Activated T-cell treated with anti-CD3 and anti-CD28 coated beads, Interleukin-2, amount 50 U/mL, for 24 hours (primary cell): ENCODE results near the gene CCDC80.
A peak's percentile ranks its signal among the peaks of the same experiment; 100 is the strongest.

Experiments used
- DNase-seq: peaks from one replicate; pipeline ENCODE4 v3.0.0-alpha.2; 2020
- H3K27ac Mint-ChIP-seq: 2 replicates; pipeline ENCODE4 v1.8.0; 2020; ENCODE audit warnings: mild to moderate bottlenecking, mixed read lengths
- H3K27me3 Mint-ChIP-seq: 2 replicates; pipeline ENCODE4 v1.8.0; 2020; ENCODE audit warnings: mixed read lengths
- H3K36me3 Mint-ChIP-seq: 2 replicates; pipeline ENCODE4 v1.8.0; 2020; ENCODE audit warnings: low read depth, mixed read lengths
- H3K4me1 Mint-ChIP-seq: 2 replicates; pipeline ENCODE4 v1.8.0; 2020; ENCODE audit warnings: low read depth, mixed read lengths
- H3K4me3 Mint-ChIP-seq: 2 replicates; pipeline ENCODE4 v1.8.0; 2020; ENCODE audit warnings: mild to moderate bottlenecking, moderate library complexity, mixed read lengths
- H3K9me3 Mint-ChIP-seq: 2 replicates; pipeline ENCODE4 v1.8.0; 2020; ENCODE audit warnings: mixed read lengths

Gene CCDC80

DNA sequence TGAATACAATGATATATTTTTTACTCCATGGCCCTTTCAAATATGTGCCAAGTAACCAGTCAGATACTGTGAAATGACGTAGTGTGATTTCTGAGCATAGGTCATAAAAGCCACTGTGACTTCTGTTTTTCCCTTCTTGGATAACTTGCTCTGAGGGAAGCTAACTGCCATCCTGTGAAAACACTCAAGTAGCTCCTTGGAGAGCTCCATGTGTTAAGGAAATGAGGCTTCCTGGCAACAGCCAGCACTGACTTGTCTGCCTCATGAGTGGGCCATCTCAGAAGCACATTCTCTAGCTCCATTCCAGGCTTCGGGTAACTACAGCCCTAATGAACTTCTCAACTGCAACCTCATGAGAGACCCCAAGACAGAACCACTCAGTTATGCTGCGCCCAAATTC, 9.5 kb upstream of the CCDC80 start:
- Mint-ChIP-seq H3K27me3 (peaks cover 7% of the 10 kb centered on the region), H3K4me3 (no peak overlapping the region), H3K27ac (no peak overlapping the region), H3K9me3 (no peaks in the 10 kb centered on the region), H3K4me1 (peaks cover 13% of the 10 kb centered on the region), H3K36me3 (no peaks in the 10 kb centered on the region)
- DNase-seq = no peak

DNA sequence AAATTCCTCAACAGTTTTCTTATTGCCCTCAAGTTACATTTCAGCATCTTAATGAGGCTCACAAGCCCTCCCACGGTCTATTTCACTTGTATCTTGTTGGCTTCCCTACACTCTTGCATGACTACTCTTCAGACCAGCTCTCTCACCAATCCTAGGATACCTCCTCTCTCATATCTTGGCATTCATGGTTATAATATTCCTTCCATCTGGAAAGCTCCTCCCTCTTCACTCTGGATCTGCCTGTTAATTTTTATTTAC, 8.5 kb upstream of the CCDC80 start:
- H3K4me3 Mint-ChIP-seq = no peak overlapping the region
- no peaks in the 10 kb centered on the region for H3K36me3 Mint-ChIP-seq
- peaks cover 14% of the 10 kb centered on the region for H3K4me1 Mint-ChIP-seq
- DNase-seq = no peak
- peaks cover 7% of the 10 kb centered on the region for H3K27me3 Mint-ChIP-seq
- H3K9me3 Mint-ChIP-seq = no peaks in the 10 kb centered on the region
- no peak overlapping the region for H3K27ac Mint-ChIP-seq

DNA sequence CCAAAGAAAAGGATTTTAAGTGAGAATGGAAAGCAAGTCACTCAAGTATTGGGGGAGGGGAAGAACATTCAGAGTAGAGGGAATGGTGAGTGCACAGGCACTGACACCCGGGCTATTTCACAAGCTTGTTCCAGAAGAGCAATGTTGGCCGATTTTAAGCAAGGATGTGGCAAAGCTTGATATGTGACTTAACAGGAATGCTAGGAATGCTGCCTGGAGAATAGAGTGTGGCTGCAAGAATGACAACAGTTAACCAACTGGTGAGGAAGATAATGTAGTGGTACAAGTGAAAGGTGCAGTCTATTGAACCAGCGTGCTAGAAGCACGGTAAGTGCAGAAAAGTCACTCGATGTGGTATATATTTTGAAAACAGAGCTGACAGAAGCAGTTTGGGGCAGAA, 6.2 kb upstream of the CCDC80 start:
- no peak overlapping the region for H3K27ac Mint-ChIP-seq
- no peaks in the 10 kb centered on the region for H3K9me3 Mint-ChIP-seq
- H3K36me3 Mint-ChIP-seq = no peaks in the 10 kb centered on the region
- peaks cover 11% of the 10 kb centered on the region for H3K27me3 Mint-ChIP-seq
- H3K4me3 Mint-ChIP-seq = no peak overlapping the region
- H3K4me1 Mint-ChIP-seq = peaks cover 30% of the 10 kb centered on the region
- DNase-seq = no peak

DNA sequence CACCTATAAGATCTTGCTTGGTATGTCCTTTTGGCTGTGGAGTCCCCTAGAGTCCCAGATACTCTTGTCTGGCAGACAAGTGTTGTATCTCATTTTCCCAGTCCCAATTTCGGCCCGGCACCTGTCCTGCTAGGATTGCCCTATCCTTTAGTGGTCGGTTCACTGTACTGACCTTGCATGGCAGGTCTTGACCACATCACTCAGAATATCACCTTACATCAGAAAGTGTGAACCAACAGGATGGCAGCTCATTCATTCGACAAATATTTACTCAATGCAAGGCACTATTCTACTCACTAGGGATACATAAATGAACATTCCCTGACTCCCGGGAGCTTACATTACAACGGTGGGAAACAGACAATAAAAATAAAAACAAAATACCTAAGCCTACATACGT, 5.7 kb upstream of the CCDC80 start:
- H3K4me1 Mint-ChIP-seq = peaks cover 30% of the 10 kb centered on the region
- H3K4me3 Mint-ChIP-seq = no peak overlapping the region

DNA sequence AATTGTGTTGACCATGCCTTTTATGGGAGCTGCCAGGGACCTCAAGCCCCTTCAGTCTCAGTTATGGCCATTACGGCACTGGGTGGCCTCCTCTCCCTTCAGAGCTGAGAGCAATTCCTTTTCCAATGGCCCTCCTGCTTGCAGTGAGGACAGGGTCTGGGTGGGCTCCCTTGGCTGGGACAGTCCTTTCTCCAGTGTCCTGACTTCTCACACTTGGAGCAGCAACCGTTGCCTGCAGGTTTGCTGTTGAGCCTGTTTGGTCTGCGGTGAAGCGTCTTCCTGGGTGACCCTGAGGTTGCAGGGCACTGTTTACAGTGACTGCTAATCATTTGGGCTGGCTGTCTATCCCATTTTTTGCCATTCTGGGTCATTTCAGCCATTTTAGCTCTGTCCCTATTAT, 3.5 kb upstream of the CCDC80 start:
- DNase-seq = no peak
- H3K36me3 Mint-ChIP-seq = no peaks in the 10 kb centered on the region
- peaks cover 27% of the 10 kb centered on the region for H3K4me1 Mint-ChIP-seq
- no peak overlapping the region for H3K4me3 Mint-ChIP-seq
- H3K27ac Mint-ChIP-seq = no peak overlapping the region
- H3K9me3 Mint-ChIP-seq = no peaks in the 10 kb centered on the region
- H3K27me3 Mint-ChIP-seq = peaks cover 11% of the 10 kb centered on the region

More for the DNA sequence above, 5.7 kb upstream of the CCDC80 start:
- no peak for DNase-seq
- Mint-ChIP-seq H3K27ac (no peak overlapping the region), H3K36me3 (no peaks in the 10 kb centered on the region), H3K27me3 (peaks cover 11% of the 10 kb centered on the region), H3K9me3 (no peaks in the 10 kb centered on the region)

DNA sequence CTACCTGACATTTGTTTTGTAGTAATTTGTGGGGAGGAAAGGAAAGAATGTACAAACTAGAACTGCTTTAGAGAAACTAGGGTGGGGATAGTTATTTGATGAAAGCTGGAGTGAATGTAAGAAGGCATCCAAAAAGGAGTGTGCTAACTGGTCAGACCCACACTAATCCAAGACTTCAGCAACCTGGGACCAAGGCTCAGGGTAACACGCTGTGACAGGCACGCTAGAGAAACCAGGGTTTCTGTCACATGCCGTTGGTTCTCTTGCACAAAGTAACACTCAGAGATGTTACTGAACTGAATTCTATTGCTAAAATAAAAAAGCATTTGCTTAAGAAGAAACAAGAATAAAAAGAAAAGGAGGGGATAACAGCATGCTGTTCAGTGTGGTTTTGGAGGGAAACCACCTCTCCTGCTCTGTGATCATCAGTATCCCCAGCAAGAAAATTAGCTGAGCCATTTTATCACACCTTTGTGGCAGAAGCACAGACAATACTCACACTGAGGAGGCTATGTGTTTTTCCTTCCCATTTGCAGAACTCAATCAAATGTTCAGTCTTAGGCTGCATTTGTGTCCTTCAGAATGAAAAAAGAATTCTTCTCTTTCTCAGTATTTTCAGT, 2.8 kb upstream of the CCDC80 start:
- Mint-ChIP-seq H3K4me1 (peaks cover 21% of the 10 kb centered on the region), H3K36me3 (no peaks in the 10 kb centered on the region), H3K9me3 (no peaks in the 10 kb centered on the region), H3K4me3 (peak overlapping the region; percentile 63), H3K27ac (no peak overlapping the region), H3K27me3 (peaks cover 11% of the 10 kb centered on the region)
- DNase-seq = no peak

DNA sequence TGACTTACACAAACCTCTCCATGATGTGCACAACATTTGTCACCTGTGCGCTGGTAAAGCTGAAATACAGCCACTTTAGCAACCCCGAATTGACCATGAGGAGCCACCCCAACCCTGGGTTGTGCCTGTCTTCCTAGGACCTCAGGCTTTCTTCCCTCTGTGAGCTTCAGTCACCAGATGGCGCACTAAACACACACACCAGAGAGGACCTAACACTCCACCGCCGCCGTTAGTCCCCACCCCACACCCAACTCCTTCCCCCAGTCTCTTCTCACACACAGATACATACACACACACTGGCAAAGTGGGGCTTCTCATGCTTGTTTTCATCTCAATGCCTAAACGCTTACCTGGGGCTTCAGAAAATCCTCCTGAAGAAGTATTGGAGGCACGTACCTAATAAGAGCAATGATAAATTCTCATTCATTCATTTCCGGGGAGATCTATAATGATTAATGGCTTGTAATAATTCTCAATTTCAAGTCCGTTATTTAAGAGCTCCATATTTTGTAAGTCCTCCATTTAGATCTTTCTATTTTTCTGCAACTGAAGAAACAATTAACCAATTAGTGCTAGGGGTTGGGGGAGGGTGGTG, 2.1 kb upstream of the CCDC80 start:
- peaks cover 17% of the 10 kb centered on the region for H3K4me1 Mint-ChIP-seq
- H3K27ac Mint-ChIP-seq = no peak overlapping the region
- H3K27me3 Mint-ChIP-seq = peaks cover 11% of the 10 kb centered on the region
- DNase-seq = peak; percentile 81
- H3K9me3 Mint-ChIP-seq = no peaks in the 10 kb centered on the region
- peak overlapping the region; percentile 63 for H3K4me3 Mint-ChIP-seq
- no peaks in the 10 kb centered on the region for H3K36me3 Mint-ChIP-seq

DNA sequence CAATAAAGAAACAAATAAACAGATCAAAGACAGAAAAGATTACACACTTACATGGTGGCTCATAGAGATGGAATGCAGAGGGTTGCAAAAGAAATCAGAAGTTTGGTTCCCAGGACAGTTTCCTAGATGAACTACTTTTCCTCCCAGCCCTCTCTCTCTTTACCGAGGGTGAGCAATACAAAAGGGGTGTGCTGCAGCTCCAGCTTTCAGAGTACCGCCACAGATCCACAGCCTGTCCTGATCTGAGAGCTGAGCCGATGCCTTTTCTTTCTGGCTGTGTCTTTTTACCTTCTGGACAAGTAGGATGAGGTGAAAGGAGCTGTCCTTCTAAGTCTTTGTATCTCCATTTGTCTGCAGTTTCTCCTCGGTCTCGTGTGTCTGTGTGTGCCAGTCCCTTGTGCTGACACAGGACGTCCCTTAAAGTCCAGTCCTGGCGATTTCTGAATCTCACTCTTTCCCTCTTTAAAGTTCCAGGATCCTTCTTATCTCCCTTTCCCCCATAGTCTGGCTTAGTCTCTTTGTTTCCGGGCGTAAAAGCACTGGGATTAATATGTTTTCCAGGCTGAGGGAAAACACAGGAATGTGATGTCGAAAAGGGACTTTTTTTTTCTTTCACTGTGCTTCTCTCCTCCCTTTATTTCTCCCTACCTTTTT, 540 bp downstream of the CCDC80 start:
- Mint-ChIP-seq H3K27ac (no peak overlapping the region), H3K36me3 (no peaks in the 10 kb centered on the region), H3K4me3 (no peak overlapping the region), H3K9me3 (no peaks in the 10 kb centered on the region), H3K4me1 (peaks cover 23% of the 10 kb centered on the region), H3K27me3 (peaks cover 4% of the 10 kb centered on the region)
- DNase-seq = no peak

DNA sequence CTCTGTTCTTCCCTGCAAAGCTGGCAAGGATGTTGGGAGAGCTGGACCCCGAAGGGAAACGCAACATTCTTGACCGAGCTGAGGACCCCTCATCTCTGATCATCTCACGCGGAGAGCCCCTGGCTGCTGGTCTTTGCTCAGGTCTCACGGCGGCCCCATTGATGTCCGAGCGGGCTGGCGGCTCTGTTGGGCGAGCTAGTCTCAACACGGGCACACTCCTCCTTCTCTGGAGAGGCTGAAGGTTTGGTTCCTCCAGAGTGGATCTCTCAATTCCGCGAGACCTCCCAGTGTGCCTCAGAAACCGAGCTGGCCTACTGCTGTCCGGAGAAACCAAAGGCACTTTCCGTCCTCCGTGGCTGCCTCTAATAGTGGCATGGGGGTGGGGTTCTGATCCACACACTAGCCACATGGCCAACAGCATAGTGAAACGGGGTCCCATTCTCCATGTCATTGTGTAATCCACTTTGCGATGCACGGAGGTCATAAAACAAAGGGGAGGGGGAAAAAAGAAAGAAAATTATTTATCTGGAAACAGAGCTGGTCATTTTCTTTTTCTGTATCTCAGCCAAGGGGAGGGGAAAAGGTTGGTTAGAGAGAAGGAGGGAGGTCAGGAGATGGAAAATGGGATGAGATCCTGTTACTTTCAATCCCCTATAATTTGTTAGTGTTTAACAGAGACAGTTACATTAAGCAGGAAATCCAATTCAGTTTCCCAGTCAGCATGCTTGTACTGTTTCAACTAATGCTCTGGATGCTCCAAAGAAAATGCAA, 1.3 kb downstream of the CCDC80 start:
- Mint-ChIP-seq H3K27ac (no peak overlapping the region), H3K36me3 (no peaks in the 10 kb centered on the region), H3K4me1 (peaks cover 28% of the 10 kb centered on the region), H3K4me3 (no peak overlapping the region), H3K27me3 (peaks cover 4% of the 10 kb centered on the region), H3K9me3 (no peaks in the 10 kb centered on the region)
- DNase-seq = no peak

DNA sequence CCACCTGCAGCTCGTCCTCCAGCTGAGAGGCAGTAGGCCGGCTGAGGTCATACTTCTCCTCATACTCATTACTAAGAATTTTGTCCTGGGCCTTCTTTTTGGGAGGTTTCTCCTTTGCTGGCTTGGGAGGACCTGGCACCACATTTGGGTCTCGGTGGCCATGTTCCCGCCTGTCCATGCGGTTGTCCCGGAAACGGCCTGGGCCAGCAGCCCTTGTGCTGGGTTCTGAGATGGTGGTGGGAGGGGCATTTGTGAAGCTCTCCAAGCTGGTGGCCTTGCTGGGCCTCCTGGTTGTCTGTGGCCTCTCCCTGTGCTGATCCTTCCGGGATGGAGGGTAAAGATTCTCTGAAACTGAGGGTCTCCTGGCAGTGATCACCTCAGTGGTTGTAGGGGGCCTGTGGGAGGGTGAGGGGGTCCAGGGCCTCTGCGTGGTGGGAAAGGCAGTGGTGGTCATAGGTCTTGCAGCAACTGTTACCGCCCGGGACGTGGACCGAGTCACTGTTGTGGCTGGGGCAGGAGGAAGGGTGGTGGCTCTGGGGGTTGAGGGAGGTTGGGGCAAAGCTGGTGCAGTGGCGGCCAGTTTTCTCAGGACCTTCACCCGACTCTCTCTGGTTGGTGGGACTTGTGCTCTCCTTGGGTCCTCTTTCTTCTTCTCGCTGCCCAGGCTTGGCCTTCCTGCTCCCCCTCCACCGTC, 2.5 kb downstream of the CCDC80 start:
- Mint-ChIP-seq H3K27ac (no peak overlapping the region), H3K4me3 (no peak overlapping the region), H3K9me3 (no peaks in the 10 kb centered on the region), H3K36me3 (no peaks in the 10 kb centered on the region), H3K27me3 (peaks cover 4% of the 10 kb centered on the region), H3K4me1 (peaks cover 19% of the 10 kb centered on the region)
- DNase-seq = no peak

DNA sequence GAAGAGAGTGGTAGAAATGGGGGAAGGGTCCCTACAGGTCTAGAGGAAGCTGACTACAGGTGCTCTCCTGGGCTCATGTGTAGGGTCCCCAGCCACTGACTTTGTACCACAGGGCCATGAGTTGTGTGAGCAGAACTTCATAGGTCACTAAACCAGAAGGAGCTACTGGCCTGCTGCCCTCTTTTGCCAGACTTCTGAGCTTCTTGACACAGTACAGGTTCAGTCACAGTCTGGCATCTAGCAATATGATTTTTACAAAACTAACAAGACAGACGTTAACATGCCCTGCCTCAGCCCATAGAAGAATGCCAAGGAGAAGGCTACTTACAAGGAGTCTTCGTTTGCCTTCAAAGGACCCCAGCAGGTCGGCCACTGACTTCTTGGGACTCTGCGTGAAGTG, 3.2 kb downstream of the CCDC80 start:
- Mint-ChIP-seq H3K27ac (no peak overlapping the region), H3K27me3 (peaks cover 2% of the 10 kb centered on the region), H3K36me3 (no peaks in the 10 kb centered on the region), H3K4me3 (no peak overlapping the region), H3K4me1 (peaks cover 11% of the 10 kb centered on the region), H3K9me3 (no peaks in the 10 kb centered on the region)
- no peak for DNase-seq

DNA sequence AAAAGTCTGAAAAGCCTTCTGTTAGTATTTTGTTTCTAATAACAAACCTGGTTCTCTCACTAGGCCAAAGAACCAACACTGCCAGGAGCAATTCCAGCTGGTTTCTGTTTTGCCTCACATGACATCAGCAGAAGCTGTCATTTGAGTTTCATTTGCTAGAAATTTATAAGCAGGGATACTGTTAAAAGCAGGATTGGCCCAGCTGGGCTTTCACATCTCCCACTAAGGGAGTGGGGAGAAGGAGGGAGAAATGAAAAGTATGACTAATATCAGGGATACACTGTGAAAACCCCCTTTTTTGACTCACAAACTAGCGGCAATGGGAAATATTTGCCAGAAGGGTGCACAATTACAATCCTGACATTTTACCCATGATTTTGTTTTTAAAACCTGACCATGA, 5.3 kb downstream of the CCDC80 start:
- Mint-ChIP-seq H3K27ac (no peak overlapping the region), H3K4me1 (peaks cover 11% of the 10 kb centered on the region), H3K36me3 (no peaks in the 10 kb centered on the region), H3K27me3 (no peaks in the 10 kb centered on the region), H3K4me3 (no peak overlapping the region), H3K9me3 (no peaks in the 10 kb centered on the region)
- DNase-seq = no peak

DNA sequence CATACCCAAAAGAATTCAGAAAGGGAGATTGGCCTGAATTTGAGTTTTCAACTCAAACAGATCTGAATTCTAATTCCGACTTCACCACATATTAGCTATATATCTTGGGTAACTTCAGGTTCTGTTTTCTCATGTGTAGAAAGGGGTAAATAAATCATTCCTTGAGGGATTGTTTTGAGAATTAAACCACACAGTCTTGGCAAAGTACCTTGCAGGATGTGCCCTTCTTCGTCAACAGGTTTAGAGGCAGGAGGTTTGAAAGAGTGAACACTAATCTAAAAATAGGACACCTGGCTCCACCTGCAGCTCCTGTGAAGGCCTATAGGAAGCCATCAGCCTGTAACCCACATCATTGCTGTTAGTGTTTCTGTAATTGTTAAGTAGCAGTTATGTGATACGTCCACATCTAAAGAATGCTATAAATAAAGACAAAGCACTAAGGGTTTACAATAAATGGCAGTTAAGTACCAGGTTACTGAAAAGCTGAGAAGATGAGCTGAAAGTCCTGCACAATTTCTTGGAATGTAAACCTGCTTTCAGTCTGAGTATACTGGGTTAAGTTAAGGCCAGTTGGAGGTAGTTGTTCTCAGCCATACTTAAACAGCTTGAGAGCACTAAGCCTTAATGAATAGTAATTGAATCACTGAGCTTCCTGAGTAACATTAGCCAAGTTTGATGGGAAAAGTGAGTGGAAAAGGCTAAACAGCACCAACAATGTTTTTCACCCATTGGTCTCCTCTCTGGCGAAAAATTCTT, 6.0 kb downstream of the CCDC80 start:
- H3K27me3 Mint-ChIP-seq = no peaks in the 10 kb centered on the region
- H3K4me1 Mint-ChIP-seq = peaks cover 11% of the 10 kb centered on the region
- DNase-seq = no peak
- H3K4me3 Mint-ChIP-seq = no peak overlapping the region
- no peaks in the 10 kb centered on the region for H3K9me3 Mint-ChIP-seq
- H3K27ac Mint-ChIP-seq = no peak overlapping the region
- no peaks in the 10 kb centered on the region for H3K36me3 Mint-ChIP-seq

DNA sequence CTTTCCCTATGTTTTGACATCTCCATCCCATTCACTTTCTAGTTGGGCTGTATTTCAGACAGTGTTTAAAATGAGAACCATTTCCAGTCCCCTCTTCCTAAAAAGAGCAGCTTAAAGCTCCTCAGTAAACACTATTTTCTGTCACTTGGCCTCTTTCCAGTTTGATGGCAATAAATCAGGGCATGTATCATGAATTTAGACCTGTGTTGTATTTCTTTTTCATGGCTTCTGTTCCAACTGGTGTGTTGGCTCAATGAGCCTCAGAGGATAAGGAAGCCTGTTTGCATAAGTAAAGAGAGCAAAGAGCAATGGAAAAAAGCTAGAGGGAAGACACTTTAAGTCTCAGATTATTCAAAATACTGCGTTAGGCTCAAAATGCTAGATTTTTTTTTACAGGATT, 7.2 kb downstream of the CCDC80 start:
- H3K27ac Mint-ChIP-seq = no peak overlapping the region
- no peak for DNase-seq
- H3K36me3 Mint-ChIP-seq = no peaks in the 10 kb centered on the region
- H3K4me1 Mint-ChIP-seq = peaks cover 17% of the 10 kb centered on the region
- H3K4me3 Mint-ChIP-seq = no peak overlapping the region
- no peaks in the 10 kb centered on the region for H3K9me3 Mint-ChIP-seq
- no peaks in the 10 kb centered on the region for H3K27me3 Mint-ChIP-seq
